GM23248 (cell line): ENCODE results near the gene LPIN3.

ENCODE experiments used
- EZH2 ChIP-seq: fragments of 200-600 bp; sonication (generic); IDR thresholded peaks from 2 replicates; pipeline ENCODE4 v1.6.1; 2018; ENCODE audit warnings: antibody characterized with exemption, mild to moderate bottlenecking; ENCODE audit not compliant: insufficient read depth, poor library complexity, severe bottlenecking
- EZH2phosphoT487 ChIP-seq: fragments of 200-600 bp; sonication (generic); IDR thresholded peaks from 2 replicates; pipeline ENCODE4 v1.6.1; 2018; ENCODE audit warnings: antibody characterized with exemption, moderate library complexity, mild to moderate bottlenecking, low read depth; ENCODE audit not compliant: insufficient read depth

GRCh38 chr20:41406353-41406752 is 65.7 kb downstream of the LPIN3 start:
- TF ChIP-seq EZH2 (no peak), EZH2phosphoT487 (no peak)
